Embryonic facial prominence (tissue), 1 donor: Measurements from ENCODE around the gene C11orf16.
"Not testable (repeated sequence)": the region's sequence is repeated elsewhere in the genome, so short reads cannot be mapped to it uniquely, and the experiment has no call there.

Experiments used
- DNase-seq: peaks from one replicate; pipeline ENCODE4 v3.0.0-alpha.2; 2016; ENCODE audit errors: extremely low spot score

C11orf16 gene

GRCh38 chr11:8937159-8937558, 4.4 kb upstream of the C11orf16 start:
- no peak for DNase-seq

GRCh38 chr11:8935789-8936188, 3.0 kb upstream of the C11orf16 start:
- not testable (repeated sequence) for DNase-seq

GRCh38 chr11:8934742-8935488, 2.2 kb upstream of the C11orf16 start:
- no peak for DNase-seq

GRCh38 chr11:8933931-8934330, 1.2 kb upstream of the C11orf16 start:
- no peak for DNase-seq

- DNase-seq, result no peak
Measured at GRCh38 chr11:8930456-8931175, 2.1 kb downstream of the C11orf16 start.

GRCh38 chr11:8928981-8929615, 3.6 kb downstream of the C11orf16 start:
- DNase-seq, result no peak

- DNase-seq, result no peak
Measured at GRCh38 chr11:8928205-8928604, 4.5 kb downstream of the C11orf16 start.

GRCh38 chr11:8927233-8927632, 5.5 kb downstream of the C11orf16 start:
- DNase-seq, result no peak

- no peak for DNase-seq
Measured at GRCh38 chr11:8926236-8926635, 6.5 kb downstream of the C11orf16 start.

GRCh38 chr11:8925711-8926110, 7.0 kb downstream of the C11orf16 start:
- DNase-seq, result no peak

- no peak for DNase-seq
Measured at GRCh38 chr11:8922691-8923090, 10.1 kb downstream of the C11orf16 start.

- DNase-seq, result peak; percentile 71
Measured at GRCh38 chr11:8917157-8917825, 15.5 kb downstream of the C11orf16 start.

GRCh38 chr11:8914661-8915018, 18.1 kb downstream of the C11orf16 start:
- no peak for DNase-seq

GRCh38 chr11:8913961-8914660, 18.6 kb downstream of the C11orf16 start:
- DNase-seq, result no peak

GRCh38 chr11:8911029-8911823, 21.5 kb downstream of the C11orf16 start, which contains the start of gene AKIP1:
TSS of gene AKIP1 (plus strand) at chr11:8911189. CDS start at chr11:8911450, 261 bp downstream.
- peak; percentile 97 for DNase-seq

GRCh38 chr11:8910649-8911026, 22.1 kb downstream of the C11orf16 start:
- DNase-seq, result no peak

- no peak for DNase-seq
Measured at GRCh38 chr11:8908099-8908498, 24.6 kb downstream of the C11orf16 start.

- DNase-seq, result no peak
Measured at GRCh38 chr11:8907116-8907515, 25.6 kb downstream of the C11orf16 start.

- no peak for DNase-seq
Measured at GRCh38 chr11:8905528-8906165, 27.1 kb downstream of the C11orf16 start.

GRCh38 chr11:8899119-8899753, 33.5 kb downstream of the C11orf16 start:
- DNase-seq, result no peak
